ENCODE data around the gene RAB11FIP3. TPM values are rescaled to one million over a fixed set of nuclear protein-coding genes. Genes with fewer than 3 reads are reported as not detected.

Gene RAB11FIP3
- total and polyA plus RNA-seq, 3 experiments from 2014 or later, result 4.4 to 32.8 (median 30.0) TPM

DNA sequence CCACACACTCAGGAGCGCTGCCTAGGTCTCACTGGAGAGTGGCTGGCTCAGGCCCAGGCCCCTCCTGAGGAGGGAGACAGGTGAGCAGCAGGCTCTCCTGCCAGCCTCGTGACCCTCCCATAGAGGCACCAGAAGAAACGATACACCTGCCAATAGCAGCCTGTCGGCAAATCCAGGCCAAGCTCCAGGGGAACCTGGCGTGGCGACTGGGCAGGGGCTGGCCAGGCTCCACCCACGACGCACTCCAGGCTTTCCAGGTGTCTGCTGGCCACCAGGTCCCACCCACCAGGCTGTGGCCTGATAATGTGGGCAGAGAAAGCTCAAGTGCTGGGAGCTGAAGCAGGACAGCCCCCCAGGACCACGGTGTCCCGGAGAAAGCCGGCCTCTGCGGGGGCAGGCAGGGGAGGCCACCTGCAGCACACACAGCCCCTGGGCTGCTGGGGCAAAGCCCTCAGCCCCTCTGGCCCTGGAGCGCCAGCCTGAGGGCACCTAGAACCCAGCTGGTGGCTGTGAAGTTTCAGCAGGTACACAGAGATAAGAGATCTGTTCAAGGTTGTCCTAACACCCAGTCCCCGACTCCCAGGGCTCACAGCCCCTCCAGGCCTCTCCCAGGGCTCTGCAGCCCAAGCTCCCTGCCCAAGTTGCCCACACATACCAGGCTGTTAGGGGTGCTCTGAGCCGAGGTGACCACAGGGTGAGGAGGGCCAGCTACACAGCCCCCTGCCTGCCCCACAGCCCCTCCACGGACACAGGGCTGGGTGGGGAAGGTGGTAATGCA lies 46.1 kb upstream of the RAB11FIP3 start:
- Mint-ChIP-seq H3K27ac (peak overlapping the region in 4 of 8 donors; percentile 23 to 96 (median 58)), H3K4me3 (peak overlapping the region; percentile 70 to 91 (median 84)), H3K36me3 (peaks cover 0 to 19% (median 0%) of the 10 kb centered on the region in 3 donors), H3K27me3 (no peaks in the 10 kb centered on the region), H3K4me1 (peaks cover 20 to 33% (median 21%) of the 10 kb centered on the region in 3 donors), H3K9me3 (no peaks in the 10 kb centered on the region)
- Histone ChIP-seq H3K4me1 (ENCODE audit: insufficient read depth, low read length) (peaks cover 19% of the 10 kb centered on the region), H3K36me3 (ENCODE audit: insufficient read depth, low read length) (no peaks in the 10 kb centered on the region), H3K9me3 (ENCODE audit: low read length) (no peaks in the 10 kb centered on the region), H3K27me3 (ENCODE audit: insufficient read depth, low read length, poor library complexity, severe bottlenecking) (no peaks in the 10 kb centered on the region), H3K4me3 (ENCODE audit: low read length) (peak overlapping the region; percentile 55), H3K27ac (ENCODE audit: low read depth, low read length) (no peak overlapping the region)
- no peak for DNase-seq
- ChIA-PET POLR2A (interaction anchor here (2.0 kb wide), 1 partner anchor 9 kb away, joined by 9 read pairs; the partner anchor contains the start of gene MRPL28), CTCF (interaction anchor here (1.3 to 1.7 kb wide), 2 partner anchors 17 to 22 kb away, joined by 3 read pairs; partner anchors contain the start of gene DECR2)

DNA sequence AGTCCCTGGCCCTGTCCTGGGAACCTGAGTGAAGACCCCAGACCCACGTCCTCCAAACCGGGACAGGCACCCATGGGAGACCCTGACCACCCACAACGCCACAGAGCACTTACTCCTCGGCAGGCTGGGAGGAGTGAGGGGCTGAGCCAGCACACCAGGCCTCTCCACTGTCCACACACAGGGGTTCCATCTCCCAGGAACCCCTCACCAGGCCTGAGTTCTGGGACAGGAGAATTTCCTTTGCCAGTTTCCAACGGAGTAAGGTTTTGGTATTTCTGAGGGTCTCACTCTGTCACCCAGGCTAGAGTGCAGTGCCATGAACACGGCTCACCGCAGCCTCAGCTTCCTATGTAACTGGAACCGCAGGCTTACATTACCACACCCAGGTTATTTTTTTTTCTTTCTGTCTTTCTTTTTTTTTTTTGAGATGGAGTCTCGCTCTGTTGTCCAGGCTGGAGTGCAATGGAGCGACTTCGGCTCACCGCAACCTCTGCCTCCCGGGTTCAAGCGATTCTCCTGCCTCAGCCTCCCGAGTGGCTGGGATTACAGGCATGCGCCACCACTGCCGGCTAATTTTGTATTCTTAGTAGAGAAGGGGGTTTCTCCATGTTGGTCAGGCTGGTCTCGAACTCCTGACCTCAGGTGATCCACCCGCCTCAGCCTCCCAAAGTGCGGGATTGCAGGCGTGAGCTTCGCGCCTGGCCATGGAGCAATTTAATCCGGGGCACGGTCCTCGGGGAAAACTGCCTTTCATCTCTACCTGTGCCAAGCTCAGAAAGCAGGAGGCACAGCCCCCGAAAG lies 45.3 kb upstream of the RAB11FIP3 start:
- H3K4me1 ChIP-seq (ENCODE audit: insufficient read depth, low read length), result peaks cover 19% of the 10 kb centered on the region
- H3K4me3 ChIP-seq (ENCODE audit: low read length), result peak overlapping the region; percentile 55
- Mint-ChIP-seq H3K4me3 (peak overlapping the region; percentile 70 to 91 (median 84)), H3K36me3 (peaks cover 0 to 13% (median 0%) of the 10 kb centered on the region in 3 donors), H3K27ac (peak overlapping the region; percentile 43 to 96 (median 78)), H3K4me1 (peaks cover 20 to 33% (median 21%) of the 10 kb centered on the region in 3 donors), H3K9me3 (no peaks in the 10 kb centered on the region), H3K27me3 (no peaks in the 10 kb centered on the region)
- ChIA-PET POLR2A (interaction anchor here (1.0 to 2.0 kb wide), 2 partner anchors 10 to 25 kb away, joined by 3 to 9 read pairs; partner anchors contain the start of gene MRPL28), CTCF (interaction anchor here (0.7 to 1.3 kb wide), 2 partner anchors 21 to 145 kb away, joined by 3 read pairs; partner anchors contain the start of gene DECR2)
- no peaks in the 10 kb centered on the region for H3K27me3 ChIP-seq (ENCODE audit: insufficient read depth, low read length, poor library complexity, severe bottlenecking)
- no peaks in the 10 kb centered on the region for H3K9me3 ChIP-seq (ENCODE audit: low read length)
- peak in 1 of 5 donors; percentile 44 for DNase-seq
- no peak overlapping the region for H3K27ac ChIP-seq (ENCODE audit: low read depth, low read length)
- H3K36me3 ChIP-seq (ENCODE audit: insufficient read depth, low read length), result no peaks in the 10 kb centered on the region

DNA sequence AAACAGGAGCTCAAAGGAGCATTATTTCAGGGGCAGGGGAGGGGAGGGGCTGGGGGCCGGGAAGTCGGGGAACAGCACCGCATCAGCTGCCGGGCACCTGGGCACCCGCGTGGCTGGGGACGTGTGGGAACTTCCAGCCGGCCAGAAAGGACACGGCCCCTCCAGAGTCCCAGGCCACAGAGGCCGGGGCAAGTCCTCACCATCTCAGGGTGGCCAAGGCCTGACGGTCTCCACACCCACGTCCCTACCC lies 44.8 kb upstream of the RAB11FIP3 start:
- Histone ChIP-seq H3K36me3 (ENCODE audit: insufficient read depth, low read length) (no peaks in the 10 kb centered on the region), H3K27ac (ENCODE audit: low read depth, low read length) (peak overlapping the region; percentile 24), H3K4me3 (ENCODE audit: low read length) (peak overlapping the region; percentile 55), H3K27me3 (ENCODE audit: insufficient read depth, low read length, poor library complexity, severe bottlenecking) (no peaks in the 10 kb centered on the region), H3K4me1 (ENCODE audit: insufficient read depth, low read length) (peaks cover 19% of the 10 kb centered on the region), H3K9me3 (ENCODE audit: low read length) (no peaks in the 10 kb centered on the region)
- Mint-ChIP-seq H3K36me3 (peaks cover 0 to 13% (median 0%) of the 10 kb centered on the region in 3 donors), H3K27ac (peak overlapping the region in 4 of 8 donors; percentile 19 to 96 (median 75)), H3K4me3 (peak overlapping the region; percentile 70 to 91 (median 84)), H3K27me3 (no peaks in the 10 kb centered on the region), H3K4me1 (peaks cover 20 to 33% (median 21%) of the 10 kb centered on the region in 3 donors), H3K9me3 (no peaks in the 10 kb centered on the region)
- CTCF ChIA-PET, result interaction anchor here (0.7 to 1.3 kb wide), 2 partner anchors 20 to 145 kb away, joined by 3 read pairs; partner anchors contain the start of gene DECR2
- POLR2A ChIA-PET, result interaction anchor here (1.0 to 2.0 kb wide), 2 partner anchors 10 to 26 kb away, joined by 3 to 9 read pairs; partner anchors contain the start of gene MRPL28
- no peak for DNase-seq

DNA sequence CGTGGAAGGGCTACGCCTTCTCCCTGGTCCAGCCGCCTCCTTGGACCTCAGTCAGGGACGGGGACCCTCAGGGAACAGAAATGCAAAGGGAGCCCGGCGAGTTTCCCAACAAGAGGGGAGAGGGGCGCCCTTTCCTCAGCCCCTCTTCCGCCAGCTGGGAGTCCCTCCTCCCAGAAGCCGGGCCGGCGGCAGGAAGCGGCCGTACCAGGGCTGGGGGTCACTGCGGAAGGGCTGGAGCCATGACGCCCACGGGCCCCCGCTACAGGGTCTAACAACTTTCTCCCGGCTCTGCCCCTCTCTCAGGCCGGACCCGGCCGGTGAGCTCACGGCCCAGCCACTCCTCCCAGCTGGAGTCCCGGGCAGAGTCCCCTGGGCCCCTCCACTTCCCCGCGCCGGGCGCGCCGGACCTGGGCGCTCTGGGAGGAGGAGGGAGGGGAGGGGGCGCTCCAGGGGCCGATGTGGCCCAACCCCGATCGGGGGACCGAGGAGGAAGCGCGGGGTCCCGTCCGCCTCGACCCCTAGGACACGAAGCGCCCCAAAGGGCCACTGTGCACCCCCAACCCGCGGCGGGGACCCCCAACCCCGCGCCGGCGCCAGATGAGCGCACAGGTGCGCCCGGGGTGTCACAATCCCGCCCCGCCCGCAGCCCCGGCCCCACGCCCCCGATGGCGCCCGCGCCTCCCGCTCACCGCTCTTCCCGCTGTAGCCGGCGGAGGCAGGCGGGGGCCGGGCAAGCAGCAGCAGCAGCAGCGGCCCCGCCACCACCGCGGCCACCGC lies 44.2 kb upstream of the RAB11FIP3 start:
- Mint-ChIP-seq H3K4me1 (peaks cover 20 to 33% (median 21%) of the 10 kb centered on the region in 3 donors), H3K36me3 (peaks cover 0 to 8% (median 0%) of the 10 kb centered on the region in 3 donors), H3K9me3 (no peaks in the 10 kb centered on the region), H3K4me3 (peak overlapping the region in 6 of 7 donors; percentile 53 to 80 (median 68)), H3K27me3 (no peaks in the 10 kb centered on the region), H3K27ac (peak overlapping the region in 3 of 8 donors; percentile 19 to 58 (median 23))
- ChIA-PET POLR2A (interaction anchor here (1.0 to 2.0 kb wide), 2 partner anchors 11 to 26 kb away, joined by 3 to 9 read pairs; partner anchors contain the start of gene MRPL28), CTCF (interaction anchor here (0.7 to 1.3 kb wide), 3 partner anchors 20 to 146 kb away, joined by 3 read pairs; partner anchors contain the start of gene DECR2)
- H3K27me3 ChIP-seq (ENCODE audit: insufficient read depth, low read length, poor library complexity, severe bottlenecking), result no peaks in the 10 kb centered on the region
- no peaks in the 10 kb centered on the region for H3K9me3 ChIP-seq (ENCODE audit: low read length)
- peak overlapping the region; percentile 24 for H3K27ac ChIP-seq (ENCODE audit: low read depth, low read length)
- H3K4me1 ChIP-seq (ENCODE audit: insufficient read depth, low read length), result peaks cover 19% of the 10 kb centered on the region
- H3K36me3 ChIP-seq (ENCODE audit: insufficient read depth, low read length), result no peaks in the 10 kb centered on the region
- peak overlapping the region; percentile 49 for H3K4me3 ChIP-seq (ENCODE audit: low read length)
- DNase-seq, result no peak

GRCh38 chr16:381789-382717 lies 43.4 kb upstream of the RAB11FIP3 start, which contains the start of gene PGAP6:
TSS of gene PGAP6 (minus strand) at chr16:381978. CDS start at chr16:381821, 157 bp downstream.
- no peaks in the 10 kb centered on the region for H3K9me3 Mint-ChIP-seq
- peak within 1 kb of the TSS; percentile 87 to 94 (median 91) for H3K4me3 Mint-ChIP-seq
- POLR2A ChIA-PET, result interaction anchor here (0.5 to 1.2 kb wide), 6 partner anchors 16 to 207 kb away, joined by 3 to 5 read pairs (median 4); partner anchors contain the start of gene DECR2
- H3K4me1 Mint-ChIP-seq, result peaks cover 20 to 33% (median 21%) of the 10 kb centered on the region in 3 donors
- H3K27ac Mint-ChIP-seq, result peak within 1 kb of the TSS; percentile 27 to 91 (median 83)
- CTCF ChIA-PET, result interaction anchor here (0.9 to 2.2 kb wide), 6 partner anchors 10 to 275 kb away, joined by 3 to 8 read pairs (median 3); partner anchors contain the start of gene DECR2
- peak; percentile 55 to 75 (median 65) for DNase-seq
- no peaks in the 10 kb centered on the region for H3K27me3 ChIP-seq (ENCODE audit: insufficient read depth, low read length, poor library complexity, severe bottlenecking)
- peaks cover 0 to 4% (median 0%) of the 10 kb centered on the region in 3 donors for H3K36me3 Mint-ChIP-seq
- no peaks in the 10 kb centered on the region for H3K36me3 ChIP-seq (ENCODE audit: insufficient read depth, low read length)
- peak within 1 kb of the TSS; percentile 69 for H3K4me3 ChIP-seq (ENCODE audit: low read length)
- H3K27ac ChIP-seq (ENCODE audit: low read depth, low read length), result peak within 1 kb of the TSS; percentile 53
- no peaks in the 10 kb centered on the region for H3K9me3 ChIP-seq (ENCODE audit: low read length)
- no peaks in the 10 kb centered on the region for H3K27me3 Mint-ChIP-seq
- peaks cover 19% of the 10 kb centered on the region for H3K4me1 ChIP-seq (ENCODE audit: insufficient read depth, low read length)

- peak overlapping the region; percentile 3 to 95 (median 65) for H3K27ac Mint-ChIP-seq
- peak overlapping the region; percentile 87 to 94 (median 91) for H3K4me3 Mint-ChIP-seq
- ChIA-PET CTCF (interaction anchor here (0.9 to 2.2 kb wide), 5 partner anchors 9 to 276 kb away, joined by 3 to 8 read pairs (median 3); partner anchors contain the start of gene DECR2), POLR2A (interaction anchor here (1.2 kb wide), 1 partner anchor 14 kb away, joined by 4 read pairs; no protein-coding TSS in a partner anchor)
- Histone ChIP-seq H3K27me3 (ENCODE audit: insufficient read depth, low read length, poor library complexity, severe bottlenecking) (no peaks in the 10 kb centered on the region), H3K27ac (ENCODE audit: low read depth, low read length) (no peak overlapping the region), H3K9me3 (ENCODE audit: low read length) (no peaks in the 10 kb centered on the region), H3K36me3 (ENCODE audit: insufficient read depth, low read length) (no peaks in the 10 kb centered on the region), H3K4me3 (ENCODE audit: low read length) (peak overlapping the region; percentile 69), H3K4me1 (ENCODE audit: insufficient read depth, low read length) (peaks cover 19% of the 10 kb centered on the region)
- H3K4me1 Mint-ChIP-seq, result peaks cover 20 to 33% (median 21%) of the 10 kb centered on the region in 3 donors
- no peaks in the 10 kb centered on the region for H3K27me3 Mint-ChIP-seq
- no peaks in the 10 kb centered on the region for H3K9me3 Mint-ChIP-seq
- H3K36me3 Mint-ChIP-seq, result peaks cover 0 to 1% (median 0%) of the 10 kb centered on the region in 3 donors
- DNase-seq, result peak; percentile 29 to 72 (median 38)
Measured at GRCh38 chr16:383326-384051, 42.0 kb upstream of the RAB11FIP3 start.

Data from CD8-positive, alpha-beta memory T cell (primary cell).